ENCODE data around the gene NFYC. TPM values are rescaled to one million over a fixed set of nuclear protein-coding genes. Genes with fewer than 3 reads are reported as not detected.

The NFYC gene
- polyA plus RNA-seq, 12 donors = 50.9 to 81.8 (median 59.9) TPM; not detected in 1

- DNase-seq = no peak
These were observed 103.6 kb downstream of the NFYC start for GRCh38 chr1:40794974-40795715.

- DNase-seq = no peak
These were observed 104.5 kb downstream of the NFYC start for GRCh38 chr1:40795811-40796586.

- DNase-seq = no peak
These were observed 105.6 kb downstream of the NFYC start for GRCh38 chr1:40796939-40797667.

- no peak for DNase-seq
These were observed 106.1 kb downstream of the NFYC start for GRCh38 chr1:40797668-40798010.

GRCh38 chr1:40798366-40799281, 107.1 kb downstream of the NFYC start:
- no peak for DNase-seq

- peak; percentile 74 for DNase-seq
These were observed 107.9 kb downstream of the NFYC start for GRCh38 chr1:40799351-40799867.

- DNase-seq = no peak
These were observed 110.2 kb downstream of the NFYC start for GRCh38 chr1:40801742-40802077.

- DNase-seq = peak; percentile 78
These were observed 110.7 kb downstream of the NFYC start for GRCh38 chr1:40802078-40802741.

- no peak for DNase-seq
These were observed 111.2 kb downstream of the NFYC start for GRCh38 chr1:40802742-40803113.

GRCh38 chr1:40803447-40803846, 111.9 kb downstream of the NFYC start:
- no peak for DNase-seq

GRCh38 chr1:40803902-40804301, 112.4 kb downstream of the NFYC start:
- no peak for DNase-seq

- no peak for DNase-seq
These were observed 114.7 kb downstream of the NFYC start for GRCh38 chr1:40806240-40806639.

GRCh38 chr1:40806731-40807695, 115.5 kb downstream of the NFYC start:
- DNase-seq = peak; percentile 73

GRCh38 chr1:40808002-40808401, 116.5 kb downstream of the NFYC start:
- DNase-seq = no peak

GRCh38 chr1:40808444-40808843, 116.9 kb downstream of the NFYC start:
- no peak for DNase-seq

GRCh38 chr1:40808909-40809308, 117.4 kb downstream of the NFYC start:
- DNase-seq = no peak

GRCh38 chr1:40810927-40811326, 119.4 kb downstream of the NFYC start:
- DNase-seq = no peak

GRCh38 chr1:40815420-40815819, 123.9 kb downstream of the NFYC start:
- no peak for DNase-seq

GRCh38 chr1:40817791-40818263, 126.3 kb downstream of the NFYC start:
- no peak for DNase-seq
